HCT116 (cell line): ENCODE measurements around the gene IRAK4. TPM values are rescaled to one million over a fixed set of nuclear protein-coding genes. Genes with fewer than 3 reads are reported as not detected.

ENCODE experiments used
- ATAC-seq: fragments of 200-7000 bp; cut with Tn5 transposase; 2 replicates; pipeline ENCODE4 v1.9.1; 2020; ENCODE audit warnings: mild to moderate bottlenecking, moderate library complexity
- BruUV-seq: library from RNA; stranded (reverse); fragments of 400-500 nt; replicated peaks from 2 replicates; lab custom pipeline; 2021; lab: Mats Ljungman, UMichigan
- CTCF ChIA-PET: fragments of 300-600 bp; sonication (Branson Sonifier 250); formaldehyde crosslinking; loops from one replicate; lab custom pipeline; 2021; ENCODE audit warnings: antibody characterized with exemption; lab: Charles Lee
- POLR2A ChIA-PET: fragments of 300-600, 350-600 bp; sonication (Branson Sonifier 250); formaldehyde crosslinking; loops from one replicate; lab custom pipeline; 2021; ENCODE audit warnings: antibody characterized with exemption; lab: Charles Lee
- RAD21 ChIA-PET, 2 experiments: fragments of 300-600 bp; sonication (Branson Sonifier 250); formaldehyde crosslinking; loops; one replicate each; lab custom pipeline; 2023; ENCODE audit warnings: low total read pairs in 2 of 2; ENCODE audit not compliant: uncharacterized antibody in 2 of 2, unreplicated experiment in 2 of 2, low non-redundant PET in 1 of 2; lab: Charles Lee
- DNase-seq: peaks from one replicate; pipeline ENCODE4 v3.0.0-alpha.2; 2010; ENCODE audit warnings: low read depth, low spot score
- H2AFZ ChIP-seq: fragments of 200-600 bp; shearing (Covaris generic), sonication (generic); 2 replicates; pipeline ENCODE4 v1.6.1; 2017; ENCODE audit warnings: low read depth, mixed run types, mixed read lengths, antibody characterized with exemption, low read length; ENCODE audit not compliant: poor library complexity, severe bottlenecking
- H3K27ac ChIP-seq: 2 replicates; pipeline ENCODE4 v1.5.1; 2012; ENCODE audit warnings: low read depth, low read length
- H3K27me3 ChIP-seq: fragments of 200-600 bp; sonication (generic); 2 replicates; pipeline ENCODE4 v1.6.1; 2016; ENCODE audit warnings: mixed run types, low read length, mixed read lengths; ENCODE audit not compliant: insufficient read depth
- H3K36me3 ChIP-seq, 2 experiments: fragments of 200-500 bp in 1 of 2; fragments of 200-600 bp in 1 of 2; sonication (Bioruptor generic) in 1 of 2; sonication (generic) in 1 of 2; 2 replicates each; pipeline versions ENCODE4 v1.5.1 to v1.6.1; 2014 to 2016; ENCODE audit warnings: low read length in 2 of 2, inconsistent platforms in 1 of 2, mixed read lengths in 1 of 2, mixed run types in 1 of 2; ENCODE audit not compliant: insufficient read depth in 2 of 2, control insufficient read depth in 1 of 2
- H3K4me1 ChIP-seq, 2 experiments: fragments of 200-600 bp in 1 of 2; sonication (generic) in 1 of 2; 2 replicates each; pipeline versions ENCODE4 v1.5.1 to v1.6.1; 2012 to 2017; ENCODE audit warnings: low read length in 2 of 2, inconsistent platforms in 1 of 2, mild to moderate bottlenecking in 1 of 2, mixed read lengths in 1 of 2, mixed run types in 1 of 2, moderate library complexity in 1 of 2; ENCODE audit not compliant: insufficient read depth in 2 of 2, control insufficient read depth in 1 of 2
- H3K4me2 ChIP-seq: fragments of 200-600 bp; sonication (generic); 2 replicates; pipeline ENCODE4 v1.6.1; 2017; ENCODE audit warnings: mixed run types, low read length, mixed read lengths
- H3K4me3 ChIP-seq, 2 experiments: fragments of 200-600 bp in 1 of 2; sonication (generic) in 1 of 2; replicated peaks in 1 of 2; 2 replicates each; pipeline ENCODE4 v1.5.1; 2011 to 2016; ENCODE audit warnings: low read length in 2 of 2, control low read depth in 1 of 2, low read depth in 1 of 2, mild to moderate bottlenecking in 1 of 2, mixed read lengths in 1 of 2, mixed run types in 1 of 2
- H3K79me2 ChIP-seq: fragments of 200-600 bp; sonication (generic); 2 replicates; pipeline ENCODE4 v1.6.1; 2017; ENCODE audit warnings: mild to moderate bottlenecking, mixed run types, low read length, moderate library complexity, mixed read lengths; ENCODE audit not compliant: insufficient read depth
- H3K9ac ChIP-seq: fragments of 200-600 bp; sonication (generic); 2 replicates; pipeline ENCODE4 v1.6.1; 2016; ENCODE audit warnings: low read length, mixed read lengths
- H3K9me2 ChIP-seq: fragments of 200-600 bp; sonication (generic), shearing (Covaris generic); 2 replicates; pipeline ENCODE4 v1.6.1; 2017; ENCODE audit warnings: mixed run types, mild to moderate bottlenecking, moderate library complexity; ENCODE audit not compliant: insufficient read depth
- H3K9me3 ChIP-seq, 2 experiments: fragments of 200-500 bp in 1 of 2; fragments of 200-600 bp in 1 of 2; sonication (Bioruptor generic) in 1 of 2; sonication (generic) in 1 of 2; 2 replicates each; pipeline ENCODE4 v1.6.1; 2014 to 2017; ENCODE audit warnings: low read length in 2 of 2, mixed read lengths in 2 of 2, inconsistent platforms in 1 of 2, low read depth in 1 of 2, mild to moderate bottlenecking in 1 of 2, mixed run types in 1 of 2, moderate library complexity in 1 of 2; ENCODE audit not compliant: control insufficient read depth in 1 of 2, insufficient read depth in 1 of 2
- H4K20me1 ChIP-seq: fragments of 200-600 bp; sonication (generic), shearing (Covaris generic); 2 replicates; pipeline ENCODE4 v1.6.1; 2017; ENCODE audit warnings: mixed run types, mild to moderate bottlenecking, moderate library complexity; ENCODE audit not compliant: insufficient read depth
- CBX3 ChIP-seq: IDR thresholded peaks from 2 replicates; pipeline ENCODE4 v1.6.1; 2012; ENCODE audit warnings: low read depth
- EZH2 ChIP-seq: fragments of 200-600 bp; sonication (generic); IDR thresholded peaks from 2 replicates; pipeline ENCODE4 v1.6.1; 2017; ENCODE audit warnings: antibody characterized with exemption, mixed run types
- POLR2A ChIP-seq: IDR thresholded peaks from 2 replicates; pipeline ENCODE4 v1.7.0; 2011; ENCODE audit warnings: borderline replicate concordance; ENCODE audit not compliant: insufficient read depth, insufficient read length; ENCODE audit errors: extremely low read depth
- RAD21 ChIP-seq: IDR thresholded peaks from 2 replicates; pipeline ENCODE4 v1.6.1; 2012; ENCODE audit warnings: low read depth, mild to moderate bottlenecking
- SRF ChIP-seq: IDR thresholded peaks from 2 replicates; pipeline ENCODE4 v1.6.1; 2012; ENCODE audit warnings: low read depth
- YY1 ChIP-seq: IDR thresholded peaks from 2 replicates; pipeline ENCODE4 v1.6.1; 2011; ENCODE audit warnings: low read length, low read depth, moderate library complexity, mild to moderate bottlenecking; ENCODE audit not compliant: insufficient replicate concordance; ENCODE audit errors: extremely low read depth
- intact Hi-C: fragments of 100-400 bp; cut with micrococcal nuclease; formaldehyde crosslinking; loops from 2 replicates; pipeline ENCODE4 v1.10.0; 2022
- total RNA-seq: library from RNA; stranded (reverse); gene quantifications from one replicate; pipeline ENCODE4 v1.2.1, GENCODE V29; 2021; ENCODE audit not compliant: unreplicated experiment
- TF ChIP-seq, protein P1 (sequence below), 3 experiments: fragments of 200-600 bp in 1 of 3; sonication (generic) in 1 of 3; IDR thresholded peaks in 2 of 3; conservative IDR thresholded peaks in 1 of 3; 2 replicates each; pipeline ENCODE4 v1.5.1; 2012 to 2017; ENCODE audit warnings: low read depth in 2 of 3, low read length in 2 of 3, antibody characterized with exemption in 1 of 3, borderline replicate concordance in 1 of 3, control low read depth in 1 of 3, mild to moderate bottlenecking in 1 of 3, mixed read lengths in 1 of 3, mixed run types in 1 of 3, moderate library complexity in 1 of 3; ENCODE audit not compliant: insufficient read depth in 1 of 3
- TF ChIP-seq, protein P2 (sequence below): IDR thresholded peaks from 2 replicates; pipeline ENCODE4 v1.6.1; 2011; ENCODE audit warnings: mild to moderate bottlenecking, low read length, moderate library complexity; ENCODE audit not compliant: insufficient replicate concordance; ENCODE audit errors: extremely low read depth
- TF ChIP-seq, protein P3 (sequence below): IDR thresholded peaks from 2 replicates; pipeline ENCODE4 v1.6.1; 2012; ENCODE audit warnings: low read depth

The IRAK4 gene
- total RNA-seq, 1 experiment from 2014 or later = 6.9 TPM

DNA sequence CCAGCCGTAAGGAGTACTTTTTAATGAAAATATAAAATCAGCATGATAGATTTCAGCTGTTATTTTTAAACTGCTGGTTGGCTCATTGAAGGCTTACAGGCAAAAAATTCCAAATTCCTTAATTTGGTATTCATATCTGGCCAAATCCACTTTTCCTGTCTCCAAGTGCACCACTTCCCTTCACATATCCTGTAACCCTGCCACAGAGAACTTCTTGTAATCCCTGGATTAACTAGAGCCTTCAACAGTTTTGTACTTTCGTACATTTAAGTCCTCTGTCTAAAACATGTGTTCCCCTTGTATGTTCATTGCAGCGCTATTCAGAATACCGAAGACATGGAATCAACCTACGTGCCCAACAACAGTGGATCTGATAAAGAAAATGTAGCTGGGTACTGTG, 9.7 kb upstream of the IRAK4 start:
- Histone ChIP-seq H3K4me1 (no peaks in the 10 kb centered on the region), H3K4me3 (no peak overlapping the region), H3K9me2 (no peaks in the 10 kb centered on the region), H3K79me2 (peaks cover 5% of the 10 kb centered on the region; the same call in 1 of the 2 replicates), H3K9me3 (no peaks in the 10 kb centered on the region), H2AFZ (no peak overlapping the region), H3K27ac (no peak overlapping the region), H3K36me3 (peaks cover 8 to 19% of the 10 kb centered on the region in 2 experiments; a peak in 3 of 4 replicates), H4K20me1 (no peaks in the 10 kb centered on the region), H3K27me3 (no peaks in the 10 kb centered on the region), H3K4me2 (no peak overlapping the region), H3K9ac (no peak overlapping the region)
- no TSS peak for BruUV-seq
- intact Hi-C loops = no loop called here
- ChIA-PET CTCF (no interaction called here), POLR2A (no interaction called here), RAD21 (no interaction called here)
- DNase-seq (no peak), ATAC-seq (no peak)
- TF ChIP-seq, protein P1, sequence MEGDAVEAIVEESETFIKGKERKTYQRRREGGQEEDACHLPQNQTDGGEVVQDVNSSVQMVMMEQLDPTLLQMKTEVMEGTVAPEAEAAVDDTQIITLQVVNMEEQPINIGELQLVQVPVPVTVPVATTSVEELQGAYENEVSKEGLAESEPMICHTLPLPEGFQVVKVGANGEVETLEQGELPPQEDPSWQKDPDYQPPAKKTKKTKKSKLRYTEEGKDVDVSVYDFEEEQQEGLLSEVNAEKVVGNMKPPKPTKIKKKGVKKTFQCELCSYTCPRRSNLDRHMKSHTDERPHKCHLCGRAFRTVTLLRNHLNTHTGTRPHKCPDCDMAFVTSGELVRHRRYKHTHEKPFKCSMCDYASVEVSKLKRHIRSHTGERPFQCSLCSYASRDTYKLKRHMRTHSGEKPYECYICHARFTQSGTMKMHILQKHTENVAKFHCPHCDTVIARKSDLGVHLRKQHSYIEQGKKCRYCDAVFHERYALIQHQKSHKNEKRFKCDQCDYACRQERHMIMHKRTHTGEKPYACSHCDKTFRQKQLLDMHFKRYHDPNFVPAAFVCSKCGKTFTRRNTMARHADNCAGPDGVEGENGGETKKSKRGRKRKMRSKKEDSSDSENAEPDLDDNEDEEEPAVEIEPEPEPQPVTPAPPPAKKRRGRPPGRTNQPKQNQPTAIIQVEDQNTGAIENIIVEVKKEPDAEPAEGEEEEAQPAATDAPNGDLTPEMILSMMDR (IDR thresholded peaks at IDR 0.05 in 2 of 3, conservative IDR thresholded peaks at IDR 0.05 in 1 of 3; ENCODE audit: borderline replicate concordance in 1 of 3, insufficient read depth in 1 of 3, low read depth in 2 of 3, low read length in 2 of 3) = no peak
- TF ChIP-seq YY1 (no peak), CBX3 (no peak), SRF (no peak)

DNA sequence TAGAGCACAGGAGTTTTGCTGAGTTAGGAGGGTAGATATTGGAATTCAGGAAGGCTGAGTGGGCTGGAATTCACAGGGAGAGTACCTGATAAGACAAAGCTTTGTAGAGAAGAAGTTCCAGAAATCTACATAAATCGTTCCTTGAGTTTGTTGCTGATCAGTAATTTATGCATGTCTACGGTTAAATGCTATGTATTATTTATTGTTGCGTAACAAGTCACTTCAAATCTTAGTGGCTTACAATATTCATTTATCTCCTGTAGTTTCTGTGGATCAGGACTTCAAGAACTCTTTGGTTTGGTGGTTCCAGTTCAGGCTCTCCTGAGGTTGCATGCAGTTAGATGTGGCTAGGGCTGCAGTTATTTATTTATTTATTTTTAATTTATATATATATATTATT, 7.9 kb upstream of the IRAK4 start:
- H2AFZ ChIP-seq = no peak overlapping the region
- BruUV-seq = no TSS peak
- TF ChIP-seq, protein P2, sequence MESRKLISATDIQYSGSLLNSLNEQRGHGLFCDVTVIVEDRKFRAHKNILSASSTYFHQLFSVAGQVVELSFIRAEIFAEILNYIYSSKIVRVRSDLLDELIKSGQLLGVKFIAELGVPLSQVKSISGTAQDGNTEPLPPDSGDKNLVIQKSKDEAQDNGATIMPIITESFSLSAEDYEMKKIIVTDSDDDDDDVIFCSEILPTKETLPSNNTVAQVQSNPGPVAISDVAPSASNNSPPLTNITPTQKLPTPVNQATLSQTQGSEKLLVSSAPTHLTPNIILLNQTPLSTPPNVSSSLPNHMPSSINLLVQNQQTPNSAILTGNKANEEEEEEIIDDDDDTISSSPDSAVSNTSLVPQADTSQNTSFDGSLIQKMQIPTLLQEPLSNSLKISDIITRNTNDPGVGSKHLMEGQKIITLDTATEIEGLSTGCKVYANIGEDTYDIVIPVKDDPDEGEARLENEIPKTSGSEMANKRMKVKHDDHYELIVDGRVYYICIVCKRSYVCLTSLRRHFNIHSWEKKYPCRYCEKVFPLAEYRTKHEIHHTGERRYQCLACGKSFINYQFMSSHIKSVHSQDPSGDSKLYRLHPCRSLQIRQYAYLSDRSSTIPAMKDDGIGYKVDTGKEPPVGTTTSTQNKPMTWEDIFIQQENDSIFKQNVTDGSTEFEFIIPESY = no peak
- TF ChIP-seq RAD21 (no peak), EZH2 (no peak), POLR2A (no peak)
- TF ChIP-seq, protein P3, sequence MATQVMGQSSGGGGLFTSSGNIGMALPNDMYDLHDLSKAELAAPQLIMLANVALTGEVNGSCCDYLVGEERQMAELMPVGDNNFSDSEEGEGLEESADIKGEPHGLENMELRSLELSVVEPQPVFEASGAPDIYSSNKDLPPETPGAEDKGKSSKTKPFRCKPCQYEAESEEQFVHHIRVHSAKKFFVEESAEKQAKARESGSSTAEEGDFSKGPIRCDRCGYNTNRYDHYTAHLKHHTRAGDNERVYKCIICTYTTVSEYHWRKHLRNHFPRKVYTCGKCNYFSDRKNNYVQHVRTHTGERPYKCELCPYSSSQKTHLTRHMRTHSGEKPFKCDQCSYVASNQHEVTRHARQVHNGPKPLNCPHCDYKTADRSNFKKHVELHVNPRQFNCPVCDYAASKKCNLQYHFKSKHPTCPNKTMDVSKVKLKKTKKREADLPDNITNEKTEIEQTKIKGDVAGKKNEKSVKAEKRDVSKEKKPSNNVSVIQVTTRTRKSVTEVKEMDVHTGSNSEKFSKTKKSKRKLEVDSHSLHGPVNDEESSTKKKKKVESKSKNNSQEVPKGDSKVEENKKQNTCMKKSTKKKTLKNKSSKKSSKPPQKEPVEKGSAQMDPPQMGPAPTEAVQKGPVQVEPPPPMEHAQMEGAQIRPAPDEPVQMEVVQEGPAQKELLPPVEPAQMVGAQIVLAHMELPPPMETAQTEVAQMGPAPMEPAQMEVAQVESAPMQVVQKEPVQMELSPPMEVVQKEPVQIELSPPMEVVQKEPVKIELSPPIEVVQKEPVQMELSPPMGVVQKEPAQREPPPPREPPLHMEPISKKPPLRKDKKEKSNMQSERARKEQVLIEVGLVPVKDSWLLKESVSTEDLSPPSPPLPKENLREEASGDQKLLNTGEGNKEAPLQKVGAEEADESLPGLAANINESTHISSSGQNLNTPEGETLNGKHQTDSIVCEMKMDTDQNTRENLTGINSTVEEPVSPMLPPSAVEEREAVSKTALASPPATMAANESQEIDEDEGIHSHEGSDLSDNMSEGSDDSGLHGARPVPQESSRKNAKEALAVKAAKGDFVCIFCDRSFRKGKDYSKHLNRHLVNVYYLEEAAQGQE = no peak
- H3K4me1 ChIP-seq = no peaks in the 10 kb centered on the region
- ATAC-seq (no peak), DNase-seq (no peak)
- H3K9ac ChIP-seq = no peak overlapping the region
- H3K79me2 ChIP-seq = peaks cover 5% of the 10 kb centered on the region; the same call in 1 of the 2 replicates
- no peak overlapping the region for H3K4me2 ChIP-seq
- peaks cover under 1 to 20% of the 10 kb centered on the region in 2 experiments; a peak in 2 of 4 replicates for H3K36me3 ChIP-seq
- H3K9me2 ChIP-seq = no peaks in the 10 kb centered on the region
- CTCF ChIA-PET = no interaction called here
- intact Hi-C loops = no loop called here
- no peaks in the 10 kb centered on the region for H3K9me3 ChIP-seq
- no peaks in the 10 kb centered on the region for H4K20me1 ChIP-seq
- RAD21 ChIA-PET = no interaction called here
- no peak overlapping the region for H3K4me3 ChIP-seq
- H3K27ac ChIP-seq = no peak overlapping the region
- no peaks in the 10 kb centered on the region for H3K27me3 ChIP-seq
- POLR2A ChIA-PET = no interaction called here
